ENCODE data around the gene TMEM125. TPM values are rescaled to one million over a fixed set of nuclear protein-coding genes. Genes with fewer than 3 reads are reported as not detected.

The TMEM125 gene
- total RNA-seq, 1 experiment from 2014 or later, result not detected

- Histone ChIP-seq H3K36me3 (no peaks in the 10 kb centered on the region), H3K27ac (no peak overlapping the region), H3K27me3 (replicated peaks) (no peaks in the 10 kb centered on the region), H3K9me3 (replicated peaks) (no peaks in the 10 kb centered on the region), H3K4me1 (replicated peaks) (peaks cover 13% of the 10 kb centered on the region), H3K4me3 (no peak overlapping the region)
- DNase-seq (ENCODE audit: low read depth in 1 of 2, low spot score in 2 of 2), result no peak
These were observed 34.2 kb upstream of the TMEM125 start for GRCh38 chr1:43235451-43236121.

- Histone ChIP-seq H3K27ac (no peak overlapping the region), H3K36me3 (no peaks in the 10 kb centered on the region), H3K4me1 (replicated peaks) (peaks cover 15% of the 10 kb centered on the region), H3K4me3 (no peak overlapping the region), H3K9me3 (replicated peaks) (no peaks in the 10 kb centered on the region), H3K27me3 (replicated peaks) (no peaks in the 10 kb centered on the region)
- DNase-seq (ENCODE audit: low read depth in 1 of 2, low spot score in 2 of 2), result no peak
These were observed 32.7 kb upstream of the TMEM125 start for GRCh38 chr1:43237121-43237520.

GRCh38 chr1:43238085-43238484 lies 31.7 kb upstream of the TMEM125 start:
- Histone ChIP-seq H3K4me1 (replicated peaks) (peaks cover 7% of the 10 kb centered on the region), H3K9me3 (replicated peaks) (no peaks in the 10 kb centered on the region), H3K36me3 (no peaks in the 10 kb centered on the region), H3K27ac (no peak overlapping the region), H3K4me3 (no peak overlapping the region), H3K27me3 (replicated peaks) (no peaks in the 10 kb centered on the region)
- DNase-seq (ENCODE audit: low read depth in 1 of 2, low spot score in 2 of 2), result peak; percentile 36 to 61

GRCh38 chr1:43238991-43239469 lies 30.8 kb upstream of the TMEM125 start:
- Histone ChIP-seq H3K4me3 (no peak overlapping the region), H3K27me3 (replicated peaks) (no peaks in the 10 kb centered on the region), H3K4me1 (replicated peaks) (peaks cover 7% of the 10 kb centered on the region), H3K27ac (no peak overlapping the region), H3K36me3 (no peaks in the 10 kb centered on the region), H3K9me3 (replicated peaks) (no peaks in the 10 kb centered on the region)
- no peak for DNase-seq (ENCODE audit: low read depth in 1 of 2, low spot score in 2 of 2)

- Histone ChIP-seq H3K9me3 (replicated peaks) (no peaks in the 10 kb centered on the region), H3K4me1 (replicated peaks) (peaks cover 7% of the 10 kb centered on the region), H3K27me3 (replicated peaks) (no peaks in the 10 kb centered on the region), H3K4me3 (no peak overlapping the region), H3K27ac (no peak overlapping the region), H3K36me3 (no peaks in the 10 kb centered on the region)
- no peak for DNase-seq (ENCODE audit: low read depth in 1 of 2, low spot score in 2 of 2)
These were observed 30.3 kb upstream of the TMEM125 start for GRCh38 chr1:43239484-43239883.

- no peak for DNase-seq (ENCODE audit: low read depth in 1 of 2, low spot score in 2 of 2)
- Histone ChIP-seq H3K27ac (no peak overlapping the region), H3K36me3 (no peaks in the 10 kb centered on the region), H3K4me3 (no peak overlapping the region), H3K27me3 (replicated peaks) (no peaks in the 10 kb centered on the region), H3K9me3 (replicated peaks) (no peaks in the 10 kb centered on the region), H3K4me1 (replicated peaks) (peaks cover 7% of the 10 kb centered on the region)
These were observed 28.4 kb upstream of the TMEM125 start for GRCh38 chr1:43241413-43241836.

- H3K27me3 ChIP-seq (replicated peaks), result no peaks in the 10 kb centered on the region
- no peaks in the 10 kb centered on the region for H3K36me3 ChIP-seq
- H3K9me3 ChIP-seq (replicated peaks), result no peaks in the 10 kb centered on the region
- no peak overlapping the region for H3K27ac ChIP-seq
- H3K4me1 ChIP-seq (replicated peaks), result peaks cover 7% of the 10 kb centered on the region
- H3K4me3 ChIP-seq, result no peak overlapping the region
- DNase-seq (ENCODE audit: low read depth in 1 of 2, low spot score in 2 of 2), result no peak
These were observed 26.5 kb upstream of the TMEM125 start for GRCh38 chr1:43243299-43243698.

- Histone ChIP-seq H3K4me1 (replicated peaks) (peaks cover 3% of the 10 kb centered on the region), H3K36me3 (no peaks in the 10 kb centered on the region), H3K27ac (no peak overlapping the region), H3K27me3 (replicated peaks) (no peaks in the 10 kb centered on the region; the same call in 1 of the 2 replicates), H3K9me3 (replicated peaks) (no peaks in the 10 kb centered on the region), H3K4me3 (no peak overlapping the region)
- DNase-seq (ENCODE audit: low read depth in 1 of 2, low spot score in 2 of 2), result no peak
These were observed 23.1 kb upstream of the TMEM125 start for GRCh38 chr1:43246466-43247213.

- Histone ChIP-seq H3K4me1 (replicated peaks) (no peaks in the 10 kb centered on the region), H3K4me3 (no peak overlapping the region), H3K36me3 (no peaks in the 10 kb centered on the region), H3K27me3 (replicated peaks) (no peaks in the 10 kb centered on the region; the same call in 1 of the 2 replicates), H3K9me3 (replicated peaks) (no peaks in the 10 kb centered on the region), H3K27ac (no peak overlapping the region)
- DNase-seq (ENCODE audit: low read depth in 1 of 2, low spot score in 2 of 2), result no peak
These were observed 22.4 kb upstream of the TMEM125 start for GRCh38 chr1:43247256-43247921.

- Histone ChIP-seq H3K27me3 (replicated peaks) (no peaks in the 10 kb centered on the region; the same call in 1 of the 2 replicates), H3K4me1 (replicated peaks) (no peaks in the 10 kb centered on the region), H3K36me3 (no peaks in the 10 kb centered on the region), H3K4me3 (no peak overlapping the region), H3K27ac (no peak overlapping the region), H3K9me3 (replicated peaks) (no peaks in the 10 kb centered on the region)
- no peak for DNase-seq (ENCODE audit: low read depth in 1 of 2, low spot score in 2 of 2)
These were observed 19.4 kb upstream of the TMEM125 start for GRCh38 chr1:43250351-43250761.

GRCh38 chr1:43251024-43251423 lies 18.8 kb upstream of the TMEM125 start:
- Histone ChIP-seq H3K36me3 (no peaks in the 10 kb centered on the region), H3K4me1 (replicated peaks) (no peaks in the 10 kb centered on the region), H3K27me3 (replicated peaks) (no peaks in the 10 kb centered on the region; the same call in 1 of the 2 replicates), H3K9me3 (replicated peaks) (no peaks in the 10 kb centered on the region), H3K27ac (no peak overlapping the region), H3K4me3 (no peak overlapping the region)
- DNase-seq (ENCODE audit: low read depth in 1 of 2, low spot score in 2 of 2), result no peak

- Histone ChIP-seq H3K27me3 (replicated peaks) (no peaks in the 10 kb centered on the region; the same call in 1 of the 2 replicates), H3K36me3 (no peaks in the 10 kb centered on the region), H3K4me1 (replicated peaks) (no peaks in the 10 kb centered on the region), H3K9me3 (replicated peaks) (no peaks in the 10 kb centered on the region), H3K4me3 (no peak overlapping the region), H3K27ac (no peak overlapping the region)
- DNase-seq (ENCODE audit: low read depth in 1 of 2, low spot score in 2 of 2), result no peak
These were observed 17.6 kb upstream of the TMEM125 start for GRCh38 chr1:43252225-43252624.

- Histone ChIP-seq H3K4me3 (no peak overlapping the region), H3K36me3 (no peaks in the 10 kb centered on the region), H3K9me3 (replicated peaks) (no peaks in the 10 kb centered on the region), H3K27ac (no peak overlapping the region), H3K4me1 (replicated peaks) (no peaks in the 10 kb centered on the region), H3K27me3 (replicated peaks) (no peaks in the 10 kb centered on the region; the same call in 1 of the 2 replicates)
- DNase-seq (ENCODE audit: low read depth in 1 of 2, low spot score in 2 of 2), result peak in 1 of 2 experiments; percentile 29
These were observed 16.6 kb upstream of the TMEM125 start for GRCh38 chr1:43253173-43253572.

GRCh38 chr1:43253876-43254275 lies 15.9 kb upstream of the TMEM125 start:
- Histone ChIP-seq H3K9me3 (replicated peaks) (no peaks in the 10 kb centered on the region), H3K36me3 (no peaks in the 10 kb centered on the region), H3K27me3 (replicated peaks) (no peaks in the 10 kb centered on the region; the same call in 1 of the 2 replicates), H3K4me1 (replicated peaks) (no peaks in the 10 kb centered on the region), H3K4me3 (no peak overlapping the region), H3K27ac (no peak overlapping the region)
- peak in 1 of 2 experiments; percentile 19 for DNase-seq (ENCODE audit: low read depth in 1 of 2, low spot score in 2 of 2)
